GM10266 (cell line): Measurements from ENCODE around the gene ZFHX3.

ENCODE experiments used
- DNase-seq: peaks from one replicate; pipeline ENCODE4 v3.0.0; 2012; ENCODE audit errors: extremely low spot score
- TF ChIP-seq, protein P1 (sequence below): IDR thresholded peaks from 2 replicates; pipeline ENCODE4 v1.5.1; 2012; ENCODE audit warnings: mild to moderate bottlenecking, low read depth; ENCODE audit not compliant: control insufficient read depth, insufficient read depth; ENCODE audit errors: missing control alignments

Gene ZFHX3

GRCh38 chr16:73018821-73019456 is 29.0 kb downstream of the ZFHX3 start:
- TF ChIP-seq, protein P1, sequence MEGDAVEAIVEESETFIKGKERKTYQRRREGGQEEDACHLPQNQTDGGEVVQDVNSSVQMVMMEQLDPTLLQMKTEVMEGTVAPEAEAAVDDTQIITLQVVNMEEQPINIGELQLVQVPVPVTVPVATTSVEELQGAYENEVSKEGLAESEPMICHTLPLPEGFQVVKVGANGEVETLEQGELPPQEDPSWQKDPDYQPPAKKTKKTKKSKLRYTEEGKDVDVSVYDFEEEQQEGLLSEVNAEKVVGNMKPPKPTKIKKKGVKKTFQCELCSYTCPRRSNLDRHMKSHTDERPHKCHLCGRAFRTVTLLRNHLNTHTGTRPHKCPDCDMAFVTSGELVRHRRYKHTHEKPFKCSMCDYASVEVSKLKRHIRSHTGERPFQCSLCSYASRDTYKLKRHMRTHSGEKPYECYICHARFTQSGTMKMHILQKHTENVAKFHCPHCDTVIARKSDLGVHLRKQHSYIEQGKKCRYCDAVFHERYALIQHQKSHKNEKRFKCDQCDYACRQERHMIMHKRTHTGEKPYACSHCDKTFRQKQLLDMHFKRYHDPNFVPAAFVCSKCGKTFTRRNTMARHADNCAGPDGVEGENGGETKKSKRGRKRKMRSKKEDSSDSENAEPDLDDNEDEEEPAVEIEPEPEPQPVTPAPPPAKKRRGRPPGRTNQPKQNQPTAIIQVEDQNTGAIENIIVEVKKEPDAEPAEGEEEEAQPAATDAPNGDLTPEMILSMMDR: no peak
- DNase-seq: no peak

DNA sequence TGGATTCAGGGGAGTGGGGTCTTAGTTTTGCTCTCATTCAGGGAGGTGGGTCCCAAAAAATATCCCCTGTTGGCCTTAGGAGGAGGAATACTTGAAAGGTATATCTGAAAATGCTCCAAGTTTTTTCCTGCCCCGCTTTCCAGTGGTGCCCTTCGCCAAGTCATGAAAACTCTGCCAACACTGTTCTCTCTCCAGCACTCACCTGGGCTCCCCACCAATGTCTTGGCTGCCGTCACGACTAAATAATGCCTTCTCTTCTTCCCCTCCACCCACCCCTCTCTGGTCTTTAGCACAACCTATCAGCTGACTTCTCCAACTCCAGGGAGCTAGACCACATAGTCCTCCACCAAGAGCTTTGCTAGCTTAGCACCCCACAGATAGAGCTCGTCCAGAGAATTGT is 30.6 kb downstream of the ZFHX3 start:
- DNase-seq: no peak
- TF ChIP-seq, protein P1: no peak

GRCh38 chr16:73016488-73016830 is 31.5 kb downstream of the ZFHX3 start:
- peak; percentile 51 for DNase-seq
- TF ChIP-seq, protein P1: no peak

DNA sequence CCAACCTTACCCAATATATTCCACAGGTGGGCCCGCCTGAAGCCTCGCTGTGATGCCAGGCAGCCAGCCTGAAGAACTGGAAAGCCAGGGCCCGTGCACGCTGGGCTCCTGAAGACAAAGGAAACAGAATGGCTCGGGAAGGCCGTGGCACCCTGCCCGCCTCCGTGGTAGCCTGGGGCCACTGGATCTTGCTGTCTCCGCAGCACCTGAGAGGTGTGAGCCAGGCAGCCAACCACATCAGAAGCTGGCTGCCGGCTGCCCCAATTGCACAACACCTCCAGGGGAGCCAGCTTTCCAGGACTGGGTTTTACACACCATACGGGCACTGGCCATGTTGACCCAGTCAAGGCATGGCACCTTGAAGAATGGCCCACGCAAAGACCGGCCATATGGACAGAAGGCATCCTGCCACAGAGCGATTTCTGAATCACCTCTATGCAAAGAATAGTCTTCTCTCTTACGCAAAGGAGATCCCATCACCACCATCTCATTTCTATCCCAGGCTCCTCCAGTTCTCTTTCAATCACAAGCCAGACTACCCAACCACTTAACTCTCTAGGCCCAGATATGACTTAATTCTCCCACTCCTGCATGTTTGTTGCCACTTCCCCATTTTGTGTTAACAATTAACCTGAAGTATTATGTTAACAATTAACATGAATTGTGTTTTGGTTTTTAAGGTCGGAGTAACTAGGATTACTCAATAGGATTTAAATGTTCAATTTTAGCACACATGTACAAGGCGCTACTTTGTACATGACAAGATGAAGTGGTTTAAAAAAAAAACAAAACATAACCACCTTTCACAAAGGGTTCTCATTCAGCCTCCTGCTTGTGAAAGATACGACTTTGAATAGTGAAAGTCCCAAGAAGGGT is 32.1 kb downstream of the ZFHX3 start:
- TF ChIP-seq, protein P1: no peak
- DNase-seq: peak; percentile 42

GRCh38 chr16:73014768-73015167 is 33.2 kb downstream of the ZFHX3 start:
- TF ChIP-seq, protein P1: no peak

DNA sequence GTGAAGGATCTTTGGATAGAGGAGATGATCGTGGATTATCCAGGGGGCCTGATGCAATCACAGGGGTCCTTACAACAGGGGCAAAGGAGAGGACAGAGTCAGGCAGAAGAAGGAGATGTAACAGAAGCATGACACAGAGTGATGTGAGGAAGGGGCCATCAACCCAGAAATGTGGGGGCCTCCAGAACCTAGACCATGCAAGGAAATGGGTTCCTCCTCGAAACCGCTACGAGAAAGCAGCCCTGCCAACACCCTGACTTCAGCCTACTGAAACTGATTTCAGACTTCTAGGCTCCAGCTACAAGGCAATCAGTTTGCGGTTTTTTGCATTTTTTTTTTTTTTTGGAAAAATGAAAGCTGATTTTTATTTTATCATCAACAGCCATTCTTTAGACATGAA is 34.0 kb downstream of the ZFHX3 start:
- TF ChIP-seq, protein P1: no peak
- no peak for DNase-seq

More at GRCh38 chr16:73014768-73015167, 33.2 kb downstream of the ZFHX3 start:
- DNase-seq: no peak

DNA sequence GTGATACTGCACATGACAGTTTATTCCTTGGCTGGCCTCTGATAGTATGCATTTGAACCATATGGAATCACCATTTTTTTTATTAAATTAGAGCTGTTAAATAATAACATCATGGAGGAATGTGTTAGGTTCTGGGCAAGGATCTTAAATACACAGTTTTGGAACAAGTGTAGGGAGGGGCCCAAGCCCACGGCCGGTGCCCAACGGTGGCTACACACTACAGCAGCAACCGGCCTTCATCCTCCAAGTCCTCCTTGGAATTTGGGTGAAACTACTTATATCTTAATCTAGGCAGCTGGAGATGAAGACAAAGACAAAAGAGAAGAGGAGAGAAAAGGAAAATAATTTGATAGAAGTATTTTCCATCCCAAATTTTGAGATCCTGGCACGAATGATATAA is 35.6 kb downstream of the ZFHX3 start:
- no peak for DNase-seq
- TF ChIP-seq, protein P1: no peak
